NCI-H187 (cell line): ENCODE measurements around the gene CNOT8.
"Not testable (repeated sequence)": the region's sequence is repeated elsewhere in the genome, so short reads cannot be mapped to it uniquely, and the experiment has no call there.

ENCODE experiments used
- DNase-seq, 2 experiments: peaks; one replicate each; lab custom pipeline; 2025; lab: John Stamatoyannopoulos, UW

CNOT8 gene

DNA sequence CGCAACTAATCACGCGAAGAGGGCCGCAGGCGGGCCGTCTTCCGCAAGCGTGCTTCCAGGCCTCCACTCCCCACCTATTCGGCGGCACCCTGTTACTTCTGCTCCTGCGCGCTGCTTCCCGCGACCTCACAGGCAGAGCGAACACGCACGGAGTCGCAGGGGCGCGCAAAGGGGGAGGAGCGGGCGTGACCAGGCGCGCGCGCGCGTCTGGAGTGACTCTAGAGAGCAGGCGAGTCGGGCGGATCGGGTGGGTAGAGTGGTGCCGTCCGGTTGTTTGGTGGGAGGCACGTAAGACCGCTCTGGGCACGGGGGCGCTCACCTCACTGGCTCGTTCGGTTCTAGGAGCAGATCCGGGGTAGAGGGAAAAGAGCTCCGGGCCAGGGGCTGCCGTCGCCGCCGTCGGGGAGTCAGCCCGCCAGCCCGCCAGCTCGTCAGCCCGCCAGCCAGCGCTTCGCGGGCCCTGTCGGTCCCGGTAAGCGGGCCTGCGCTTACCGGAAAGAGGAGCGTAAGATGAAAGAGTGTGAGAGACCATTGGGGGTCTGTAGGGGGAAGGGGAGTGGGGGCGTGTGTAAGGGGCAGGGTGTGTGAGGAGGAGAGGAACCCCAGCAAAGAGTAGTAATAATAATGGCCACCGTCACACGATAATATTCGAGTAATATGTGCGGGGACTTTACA is at the start of gene CNOT8:
Gene CNOT8 (plus strand): TSS at position 331 of the 675 bp plus-strand sequence. CDS start 4,652 bp downstream, outside the sequence.
- peak; percentile 93 to 96 for DNase-seq

DNA sequence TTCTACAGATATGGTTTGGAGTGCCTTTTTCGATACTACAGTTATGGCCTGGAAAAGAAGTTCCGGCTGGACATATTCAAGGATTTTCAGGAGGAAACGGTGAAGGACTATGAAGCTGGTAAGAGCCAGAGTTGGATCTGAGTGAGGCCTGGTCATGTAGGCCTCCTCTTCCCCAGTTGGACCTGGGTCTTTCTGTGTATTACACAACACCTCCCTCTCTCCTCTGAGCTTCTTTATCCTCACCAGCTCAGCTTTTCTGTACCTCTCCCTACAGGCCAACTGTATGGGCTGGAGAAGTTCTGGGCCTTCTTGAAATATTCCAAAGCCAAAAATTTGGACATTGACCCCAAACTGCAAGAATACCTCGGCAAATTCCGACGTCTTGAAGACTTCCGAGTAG is 47.2 kb upstream of the CNOT8 start:
- DNase-seq: no peak

DNA sequence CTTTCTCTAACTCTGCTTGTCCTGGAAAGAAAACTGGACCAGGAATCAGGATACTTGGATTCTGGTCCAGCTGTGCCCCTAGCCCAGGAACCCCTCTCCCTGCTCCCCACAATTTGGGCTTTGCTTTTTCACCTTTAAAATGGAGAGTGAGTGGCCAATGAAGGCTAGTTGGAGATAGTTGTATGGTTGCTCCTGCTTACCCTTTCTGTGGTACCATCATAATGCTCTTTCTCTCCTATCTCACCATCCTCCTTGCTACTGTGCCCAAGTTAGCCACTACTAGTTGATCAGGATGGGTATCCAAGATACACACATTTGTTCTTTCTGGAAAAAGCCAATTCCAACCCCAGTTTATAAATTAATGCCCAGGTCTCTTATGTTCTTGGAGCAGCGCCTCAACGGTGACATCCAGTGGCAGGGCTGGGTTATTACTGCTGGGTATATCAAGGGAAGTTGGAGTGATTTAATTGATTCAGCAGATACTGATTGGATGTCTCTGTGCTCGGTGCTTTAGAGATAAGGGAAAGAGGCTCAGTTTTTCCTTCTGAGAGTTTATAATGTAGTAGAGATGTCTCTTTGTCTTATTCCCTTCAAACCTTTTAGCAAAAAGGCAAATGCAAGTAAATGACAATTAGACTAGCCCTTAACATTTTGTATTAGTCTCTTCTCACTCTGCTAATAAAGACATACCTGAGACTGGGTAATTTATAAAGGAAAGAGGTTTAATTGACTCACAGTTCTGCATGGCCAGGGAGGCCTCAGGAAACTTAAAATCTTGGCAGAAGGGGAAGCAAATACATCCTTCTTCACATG is 46.6 kb upstream of the CNOT8 start:
- DNase-seq: no peak

DNA sequence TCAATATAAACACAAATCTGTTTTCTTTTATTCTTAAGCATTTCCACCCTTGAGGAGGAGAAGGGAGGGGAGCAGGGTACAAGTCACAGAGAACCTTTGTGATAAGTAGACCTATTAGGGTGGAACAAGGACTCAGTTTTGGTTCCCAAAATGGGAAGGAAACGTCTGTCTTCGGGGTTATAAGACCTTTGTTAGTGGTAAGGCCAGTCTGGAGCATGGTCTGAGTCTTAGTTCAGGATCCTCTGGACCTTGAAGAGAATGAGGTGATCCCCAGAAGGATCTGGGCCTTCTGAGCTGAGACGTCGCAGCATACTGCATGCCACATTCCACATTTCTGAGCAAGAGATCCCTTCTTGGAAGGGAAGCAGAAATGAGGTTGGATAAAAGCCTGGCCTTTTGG is 45.3 kb upstream of the CNOT8 start:
- no peak for DNase-seq

DNA sequence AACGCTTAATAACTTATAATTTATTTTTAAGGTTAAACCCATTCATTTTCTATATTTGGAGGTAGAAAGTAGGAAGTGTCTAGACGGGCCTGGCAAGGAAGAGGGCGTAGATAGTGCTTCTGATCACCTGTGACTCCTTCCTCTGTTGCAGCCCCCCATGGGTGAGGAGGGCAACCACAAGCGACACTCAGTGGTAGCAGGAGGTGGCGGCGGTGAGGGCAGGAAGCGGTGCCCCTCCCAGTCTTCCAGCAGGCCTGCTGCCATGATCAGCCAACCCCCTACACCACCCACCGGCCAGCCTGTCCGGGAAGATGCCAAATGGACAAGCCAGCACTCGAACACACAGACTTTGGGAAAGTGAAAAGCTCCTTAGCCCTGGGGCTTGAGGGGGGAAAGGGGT is 44.7 kb upstream of the CNOT8 start:
- no peak for DNase-seq

DNA sequence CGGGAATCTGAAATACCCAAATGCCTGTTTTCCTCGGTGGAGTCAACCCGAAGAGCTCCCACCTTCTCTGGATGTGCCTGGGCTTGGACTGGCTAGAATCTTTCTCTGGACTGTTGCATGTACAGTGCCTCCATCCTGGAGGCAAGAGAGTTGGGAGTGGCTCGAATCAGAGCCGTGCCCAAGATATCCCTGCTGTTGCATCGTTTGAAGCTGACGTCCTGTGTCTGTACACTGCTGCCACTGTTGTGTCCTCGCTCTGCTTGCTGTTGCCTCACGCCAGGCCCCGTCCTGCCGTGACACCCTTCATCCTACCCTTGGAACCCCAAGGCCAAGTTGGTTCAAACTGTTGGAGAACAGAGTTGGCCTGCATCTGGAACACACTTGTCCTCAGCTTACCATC is 43.4 kb upstream of the CNOT8 start:
- no peak for DNase-seq

DNA sequence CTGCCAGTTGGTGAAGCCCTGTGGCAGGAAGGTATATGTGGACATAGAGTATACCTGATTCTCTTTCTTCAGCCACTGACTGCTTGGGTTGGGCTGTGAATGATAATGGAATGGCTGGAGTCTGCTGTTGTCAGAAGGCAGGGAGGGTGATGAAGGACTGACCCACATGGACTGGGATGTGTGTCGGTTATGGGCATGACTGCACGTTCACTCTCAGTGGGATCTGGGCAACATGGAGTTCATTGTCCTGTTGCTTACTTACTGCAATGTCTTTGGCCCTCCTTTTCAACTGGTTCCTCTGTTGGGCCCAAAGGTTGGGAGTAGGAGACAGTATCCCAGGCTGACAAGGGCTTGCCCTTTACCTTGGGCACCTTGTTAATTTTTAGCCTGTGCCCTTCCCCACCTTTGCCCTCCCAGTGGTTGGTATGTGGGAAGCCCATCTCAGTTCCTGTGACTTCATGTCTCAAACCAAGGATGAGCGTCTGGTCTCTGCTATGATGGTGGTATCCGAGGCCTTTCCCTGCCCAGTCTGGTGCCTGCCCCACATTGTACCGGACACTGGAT is 42.7 kb upstream of the CNOT8 start:
- no peak for DNase-seq

DNA sequence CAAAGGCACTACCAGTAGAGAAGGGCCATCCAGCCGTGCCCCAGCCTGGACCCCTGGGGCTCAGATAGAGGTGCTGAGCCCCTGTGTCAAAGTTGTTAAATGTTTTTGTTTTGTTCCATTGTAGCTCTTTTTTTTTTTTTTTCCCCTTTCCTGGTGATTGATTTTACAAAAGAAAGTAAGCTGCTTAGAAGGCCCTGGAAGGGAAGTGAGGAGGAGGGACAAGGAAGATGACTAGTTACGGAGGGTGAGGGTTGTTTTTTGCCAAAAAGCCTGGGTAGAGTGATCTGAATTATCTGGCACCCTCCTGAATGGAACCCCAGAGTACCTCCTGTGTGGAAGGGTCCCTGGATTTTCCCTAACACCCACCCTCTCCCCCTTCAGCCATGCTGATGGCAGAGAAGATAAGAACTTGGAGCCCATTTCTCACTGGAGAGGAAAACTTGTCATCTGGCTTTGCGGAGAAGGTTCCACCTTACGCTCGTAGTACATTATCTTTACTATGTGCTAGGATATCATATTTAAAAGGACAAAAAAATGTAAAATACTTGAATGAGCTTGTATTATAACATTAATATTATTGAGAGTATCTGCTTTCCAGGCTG is 41.4 kb upstream of the CNOT8 start:
- DNase-seq: no peak

DNA sequence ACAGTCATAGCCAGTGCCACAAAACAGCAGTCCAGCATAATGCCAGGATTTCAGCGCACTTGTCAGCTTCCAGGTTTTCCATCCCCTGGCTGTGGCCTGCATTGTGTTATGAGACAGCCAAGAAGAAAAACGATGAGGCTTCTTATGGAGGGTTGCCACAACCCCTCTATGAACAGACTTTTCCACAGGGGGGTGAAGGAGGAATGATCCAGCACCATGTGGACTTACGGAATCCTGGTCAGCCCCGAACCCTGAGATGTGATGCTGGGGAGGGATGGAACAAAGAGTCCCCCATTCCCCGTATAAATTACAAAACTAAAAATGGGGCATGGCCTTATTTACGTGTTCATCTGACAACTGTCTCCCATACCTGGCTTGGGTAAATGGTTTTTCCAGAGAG is 40.6 kb upstream of the CNOT8 start:
- DNase-seq: no peak

DNA sequence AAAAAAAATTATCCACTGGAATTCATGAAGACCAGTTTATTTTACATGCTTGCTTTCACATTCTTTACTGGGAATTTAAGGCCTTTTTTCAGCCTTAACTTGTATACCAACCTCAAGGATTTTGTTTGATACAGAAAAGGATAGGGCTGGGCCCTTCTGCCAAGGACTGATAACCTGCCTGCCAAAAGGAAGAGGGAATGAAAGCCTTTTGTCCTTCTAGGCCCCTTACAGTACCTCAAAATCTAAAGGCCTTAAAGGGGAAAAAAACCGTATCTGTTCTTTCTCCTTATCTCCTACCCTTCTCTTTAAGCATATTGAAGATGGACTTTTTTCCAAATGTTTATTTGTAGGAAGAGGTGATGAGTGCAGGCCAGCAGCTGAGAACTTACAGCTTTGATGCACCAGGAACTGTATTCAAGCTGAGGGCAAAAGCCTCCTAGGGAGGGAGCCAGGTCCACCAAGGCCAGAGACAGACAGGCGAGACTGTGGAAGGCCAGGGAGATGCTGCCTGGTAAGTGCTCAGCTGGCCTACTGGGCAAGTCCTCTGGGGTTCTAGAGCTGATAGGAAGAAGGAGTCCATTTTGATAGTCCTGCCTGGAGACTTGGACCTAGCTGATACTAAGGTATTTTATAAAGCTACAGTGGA is 39.8 kb upstream of the CNOT8 start:
- DNase-seq: no peak

DNA sequence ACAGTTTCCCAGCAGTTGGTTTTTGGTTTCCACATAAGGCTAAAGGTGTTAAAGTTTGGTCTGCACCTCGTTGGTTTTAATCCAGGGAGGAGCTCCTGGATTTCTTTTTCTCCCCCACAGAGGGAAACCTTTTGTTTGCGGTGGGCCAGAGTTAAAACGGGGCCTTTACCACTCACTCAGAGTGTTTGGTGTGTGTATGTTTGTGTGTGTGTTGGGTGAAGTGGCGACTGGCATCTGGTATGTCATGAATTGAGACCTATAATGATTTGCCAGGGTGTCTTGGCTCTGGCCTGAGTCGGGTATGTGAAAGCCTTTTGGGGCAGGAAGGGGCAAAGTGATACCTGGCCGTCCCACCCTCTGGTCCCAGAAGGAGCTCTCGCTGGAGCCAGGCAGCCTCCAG is 38.9 kb upstream of the CNOT8 start:
- no peak for DNase-seq

DNA sequence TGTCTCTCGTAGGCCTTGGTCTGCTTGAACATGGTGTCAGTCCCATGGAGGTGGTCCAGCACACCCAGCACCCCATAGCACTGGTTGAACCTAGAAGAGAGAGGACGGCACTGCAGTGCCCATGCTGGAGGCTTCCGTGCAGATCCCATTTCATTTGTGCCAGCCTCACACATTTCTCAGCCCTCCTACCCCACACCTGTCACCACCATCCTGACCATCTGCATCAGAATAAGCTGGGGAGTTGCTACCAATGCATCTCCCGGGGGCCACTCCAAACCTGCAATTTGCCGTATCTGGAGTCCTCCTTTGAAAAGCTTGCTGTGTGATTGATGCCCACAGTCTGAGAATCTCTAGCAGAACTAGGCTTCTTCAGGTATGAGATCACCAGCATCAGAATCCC is 38.0 kb upstream of the CNOT8 start:
- DNase-seq: no peak

DNA sequence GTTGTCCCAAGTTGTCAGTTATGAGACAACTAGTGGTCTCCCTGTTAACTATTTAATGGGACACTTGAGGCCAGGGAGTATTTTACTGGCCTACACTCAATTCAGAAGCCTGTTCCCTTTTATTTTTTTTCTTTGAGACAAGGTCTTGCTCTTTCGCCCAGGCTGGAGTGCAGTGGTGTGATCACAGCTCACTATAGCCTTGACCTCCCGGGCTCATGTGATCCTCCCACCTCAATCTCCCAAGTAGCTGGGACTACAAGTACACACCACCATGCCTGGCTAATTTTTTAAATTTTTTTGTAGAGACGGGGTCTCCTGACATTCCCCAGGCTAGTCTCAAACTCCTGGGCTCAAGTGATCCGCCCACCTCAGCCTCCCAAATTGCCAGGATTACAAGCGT is 35.5 kb upstream of the CNOT8 start:
- not testable (repeated sequence) for DNase-seq

DNA sequence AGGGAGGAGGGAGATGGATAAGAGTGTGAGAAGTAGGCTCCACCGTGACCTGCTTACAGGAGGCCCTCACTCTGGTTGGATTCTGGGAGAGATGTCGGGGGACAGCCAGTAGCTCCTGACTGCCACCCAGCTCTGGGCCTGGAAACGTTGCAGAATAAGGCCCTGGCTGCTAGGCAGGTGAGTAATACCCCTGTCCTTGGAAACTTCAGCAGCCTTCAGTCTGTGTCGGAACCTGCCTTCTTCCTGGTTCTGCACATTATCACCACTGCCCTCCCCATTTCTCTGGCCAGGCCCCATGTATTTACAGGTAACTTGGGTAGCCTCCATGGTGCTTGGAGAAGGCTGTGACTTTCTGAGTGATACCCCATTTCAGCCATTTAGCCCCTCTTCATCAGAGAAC is 34.8 kb upstream of the CNOT8 start:
- no peak for DNase-seq

DNA sequence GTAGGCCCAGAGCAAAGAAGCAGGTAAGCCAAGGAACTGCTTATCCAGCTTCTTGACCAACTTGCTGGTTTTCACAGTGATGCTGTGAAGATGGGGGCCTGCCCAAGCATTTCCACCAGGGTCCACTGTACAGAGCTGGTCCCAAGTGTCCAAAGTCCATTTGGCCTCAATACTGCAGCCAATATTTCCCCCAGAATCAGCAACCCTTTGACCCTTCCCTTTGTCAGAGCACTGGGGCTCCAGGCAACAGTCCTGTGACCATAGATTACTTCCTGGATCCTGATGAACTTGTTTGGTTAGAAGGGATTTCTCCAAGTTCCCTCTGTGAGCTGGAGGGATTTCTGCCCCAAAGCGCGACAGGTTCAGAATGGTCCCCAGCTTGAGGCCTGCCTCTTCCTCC is 34.4 kb upstream of the CNOT8 start:
- DNase-seq: no peak

DNA sequence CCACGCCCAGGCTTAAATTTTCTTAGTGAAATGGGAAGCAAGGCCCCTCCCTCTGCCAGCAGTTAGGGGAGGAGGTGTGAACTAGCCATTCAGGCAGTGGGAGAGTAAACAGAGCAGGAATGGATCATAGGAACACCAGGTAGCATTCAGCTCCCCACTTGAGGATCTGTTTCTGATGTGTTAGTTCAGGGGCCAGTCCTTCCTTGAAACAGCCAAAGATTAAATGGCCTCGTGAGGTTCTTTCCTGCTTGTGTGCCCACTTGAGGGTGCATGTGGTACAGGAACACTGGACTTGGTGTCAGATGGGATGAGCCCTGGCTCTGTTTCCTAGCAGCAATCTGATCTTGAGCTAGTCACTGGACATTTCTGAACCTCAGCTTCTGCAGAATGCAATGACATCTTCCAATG is 29.2 kb upstream of the CNOT8 start:
- no peak for DNase-seq

DNA sequence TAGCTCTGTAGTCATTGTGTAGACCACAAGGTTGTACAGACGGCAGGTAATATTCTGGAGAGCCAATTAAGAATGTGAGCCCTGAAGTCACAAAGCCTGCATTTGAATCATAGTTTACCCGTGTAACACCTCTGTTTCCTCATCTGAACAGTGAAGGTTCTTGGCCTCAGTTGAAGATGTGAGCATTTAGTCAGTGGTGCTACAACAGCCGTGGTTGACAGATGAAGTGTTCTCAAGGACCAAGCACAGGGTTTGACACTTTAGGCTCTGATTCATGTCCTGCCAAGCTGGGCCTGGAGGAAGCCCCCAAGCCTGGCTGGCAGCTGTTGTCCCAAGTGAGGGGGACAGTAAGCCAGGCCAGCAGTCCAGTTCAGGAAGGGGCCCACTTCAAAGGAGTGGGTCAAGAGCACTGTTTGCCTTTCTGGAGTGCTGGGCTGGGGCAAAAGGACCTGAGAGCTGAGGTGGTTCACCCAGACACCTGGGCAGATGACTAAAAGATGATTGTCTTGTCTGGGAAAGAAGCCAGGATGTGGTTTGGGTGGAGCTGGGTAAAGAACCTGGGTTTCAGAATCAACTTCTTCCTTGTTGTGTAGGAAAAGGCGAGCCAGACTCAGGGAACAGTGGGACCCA is 28.7 kb upstream of the CNOT8 start:
- peak in 1 of 2 experiments; percentile 10 for DNase-seq

DNA sequence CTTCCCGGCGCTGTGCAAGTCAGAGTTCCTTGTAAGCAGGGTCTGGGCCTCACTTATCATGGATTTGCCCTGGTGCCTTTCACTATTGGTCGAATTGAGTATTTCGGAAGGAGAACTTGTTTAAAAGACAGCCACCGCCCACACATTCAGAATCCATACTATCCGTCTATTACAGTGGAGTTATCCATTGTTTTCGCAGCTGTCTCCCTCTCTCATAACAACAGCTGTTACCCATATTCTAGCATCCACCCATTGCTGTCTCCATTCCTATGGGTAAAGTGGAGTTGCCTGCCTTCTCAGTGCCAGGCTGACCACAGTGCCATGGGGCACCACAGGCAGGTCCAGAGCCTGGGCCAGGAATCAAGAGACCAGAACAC is 28.2 kb upstream of the CNOT8 start:
- no peak for DNase-seq

DNA sequence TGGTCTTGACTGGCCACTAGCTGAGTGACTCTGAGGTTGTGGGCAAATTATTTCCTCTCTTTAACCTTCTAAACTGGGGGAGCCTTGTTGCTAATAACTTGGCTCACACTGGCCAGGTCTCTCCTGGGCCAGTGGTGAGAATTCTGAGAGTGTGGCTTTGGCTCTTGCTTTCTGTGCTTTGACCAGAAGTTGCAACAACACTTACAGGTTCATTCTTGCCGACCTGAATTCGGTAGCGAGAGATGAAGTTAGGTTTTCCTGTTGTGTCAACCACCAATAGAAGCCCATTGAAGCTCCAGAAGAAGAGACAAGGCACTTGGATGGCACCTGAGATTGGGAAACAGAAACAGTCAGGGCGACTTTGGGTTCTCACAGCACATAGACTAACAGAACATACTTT is 27.8 kb upstream of the CNOT8 start:
- DNase-seq: no peak

DNA sequence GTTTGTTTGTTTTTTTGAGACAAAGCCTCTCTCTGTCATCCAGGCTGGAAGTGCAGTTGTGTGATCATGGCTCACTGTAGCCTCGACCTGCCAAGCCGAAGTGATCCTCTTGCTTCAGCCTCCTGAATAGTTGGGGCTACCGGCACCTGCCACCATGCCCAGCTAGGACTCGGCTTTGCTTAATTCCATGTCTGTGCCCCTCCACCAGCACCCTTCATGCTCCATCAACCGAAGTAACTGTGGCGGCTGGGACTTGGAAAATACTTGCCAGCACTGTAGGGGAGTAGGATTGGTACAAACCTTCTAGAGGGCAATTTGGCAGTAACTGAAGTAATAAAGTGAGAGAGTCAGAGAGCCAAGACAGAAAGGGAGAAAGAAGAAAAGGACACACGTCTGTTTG is 27.0 kb upstream of the CNOT8 start:
- DNase-seq: no peak

DNA sequence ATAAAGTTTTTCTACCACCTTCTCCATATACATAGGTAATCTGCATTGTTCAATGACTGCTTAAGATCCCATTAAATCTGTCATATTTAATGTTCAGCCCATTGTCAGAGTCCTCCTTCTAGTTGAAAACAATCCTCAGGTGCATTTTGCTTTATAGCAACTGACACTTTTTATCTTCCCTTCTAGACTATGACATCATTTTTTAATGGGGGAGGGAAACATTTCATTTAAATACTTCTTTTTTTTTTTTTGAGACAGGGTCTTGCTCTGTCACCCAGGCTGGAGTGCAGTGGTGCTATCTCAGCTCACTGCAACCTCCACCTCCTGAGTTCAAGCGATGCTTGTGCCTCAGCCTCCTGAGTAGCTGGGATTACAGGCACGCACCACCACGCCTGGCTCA is 25.6 kb upstream of the CNOT8 start:
- not testable (repeated sequence) for DNase-seq

DNA sequence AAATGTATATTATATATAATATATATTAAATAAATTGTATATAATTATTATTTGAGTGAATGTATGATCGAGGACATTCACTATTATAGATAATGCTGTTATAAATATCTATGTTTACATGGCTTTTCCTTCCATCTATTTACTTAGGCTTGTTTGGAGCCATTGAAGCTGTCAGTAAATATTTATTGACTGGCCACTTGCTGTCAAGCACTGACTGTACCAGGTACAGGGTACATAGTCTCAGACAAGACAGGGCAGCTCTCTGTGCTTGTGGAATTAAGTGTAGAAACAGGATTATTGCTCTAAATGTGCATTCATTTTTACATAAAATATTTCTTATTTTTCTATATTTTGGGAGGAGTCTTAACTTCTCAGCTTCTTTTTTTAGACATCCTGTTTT is 24.4 kb upstream of the CNOT8 start:
- DNase-seq: no peak
